NB4 (cell line): ENCODE results near the gene FAM83E.

Experiments used
- MYC ChIP-seq: IDR thresholded peaks from 2 replicates; pipeline ENCODE4 v1.6.1; 2011; ENCODE audit warnings: low read depth, low read length
- POLR2A ChIP-seq: IDR thresholded peaks from 2 replicates; pipeline ENCODE4 v1.6.1; 2011; ENCODE audit warnings: mild to moderate bottlenecking; ENCODE audit not compliant: insufficient read length; ENCODE audit errors: extremely low read depth
- TF ChIP-seq, protein P1 (sequence below): IDR thresholded peaks from one replicate; pipeline ENCODE4 v1.5.1; 2012; ENCODE audit warnings: low read depth, low read length
- TF ChIP-seq, protein P2 (sequence below): IDR thresholded peaks from 2 replicates; pipeline ENCODE4 v1.6.1; 2011; ENCODE audit warnings: low read depth, low read length

DNA sequence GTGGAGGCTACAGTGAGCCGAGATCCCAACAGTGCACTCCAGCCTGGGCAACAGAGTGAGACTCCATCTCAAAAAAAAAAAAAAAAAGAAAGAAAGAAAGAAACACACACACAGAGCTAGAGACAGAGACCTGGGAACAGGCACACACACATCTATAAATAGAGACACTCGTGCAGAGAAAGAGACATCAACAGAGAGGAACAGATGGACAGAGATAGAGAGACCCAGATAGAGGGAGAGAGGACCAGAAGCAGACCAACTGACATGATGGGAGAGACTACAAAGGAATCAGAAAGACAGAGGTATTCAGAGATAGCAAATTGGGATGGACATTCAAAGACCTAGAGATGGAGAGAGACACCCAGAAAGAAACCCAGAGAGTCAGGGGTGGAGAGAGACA lies 33.3 kb upstream of the FAM83E start:
- TF ChIP-seq, protein P1, sequence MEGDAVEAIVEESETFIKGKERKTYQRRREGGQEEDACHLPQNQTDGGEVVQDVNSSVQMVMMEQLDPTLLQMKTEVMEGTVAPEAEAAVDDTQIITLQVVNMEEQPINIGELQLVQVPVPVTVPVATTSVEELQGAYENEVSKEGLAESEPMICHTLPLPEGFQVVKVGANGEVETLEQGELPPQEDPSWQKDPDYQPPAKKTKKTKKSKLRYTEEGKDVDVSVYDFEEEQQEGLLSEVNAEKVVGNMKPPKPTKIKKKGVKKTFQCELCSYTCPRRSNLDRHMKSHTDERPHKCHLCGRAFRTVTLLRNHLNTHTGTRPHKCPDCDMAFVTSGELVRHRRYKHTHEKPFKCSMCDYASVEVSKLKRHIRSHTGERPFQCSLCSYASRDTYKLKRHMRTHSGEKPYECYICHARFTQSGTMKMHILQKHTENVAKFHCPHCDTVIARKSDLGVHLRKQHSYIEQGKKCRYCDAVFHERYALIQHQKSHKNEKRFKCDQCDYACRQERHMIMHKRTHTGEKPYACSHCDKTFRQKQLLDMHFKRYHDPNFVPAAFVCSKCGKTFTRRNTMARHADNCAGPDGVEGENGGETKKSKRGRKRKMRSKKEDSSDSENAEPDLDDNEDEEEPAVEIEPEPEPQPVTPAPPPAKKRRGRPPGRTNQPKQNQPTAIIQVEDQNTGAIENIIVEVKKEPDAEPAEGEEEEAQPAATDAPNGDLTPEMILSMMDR: no peak
- TF ChIP-seq MYC (no peak), POLR2A (no peak)
- TF ChIP-seq, protein P2, sequence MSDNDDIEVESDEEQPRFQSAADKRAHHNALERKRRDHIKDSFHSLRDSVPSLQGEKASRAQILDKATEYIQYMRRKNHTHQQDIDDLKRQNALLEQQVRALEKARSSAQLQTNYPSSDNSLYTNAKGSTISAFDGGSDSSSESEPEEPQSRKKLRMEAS: no peak
